IPS-NIHi7 (cell line): Measurements from ENCODE around the gene PHACTR3.

Source experiments
- DNase-seq: peaks from one replicate; pipeline ENCODE4 v3.0.0; 2012; ENCODE audit warnings: mixed read lengths; ENCODE audit errors: extremely low spot score

PHACTR3 gene

DNA sequence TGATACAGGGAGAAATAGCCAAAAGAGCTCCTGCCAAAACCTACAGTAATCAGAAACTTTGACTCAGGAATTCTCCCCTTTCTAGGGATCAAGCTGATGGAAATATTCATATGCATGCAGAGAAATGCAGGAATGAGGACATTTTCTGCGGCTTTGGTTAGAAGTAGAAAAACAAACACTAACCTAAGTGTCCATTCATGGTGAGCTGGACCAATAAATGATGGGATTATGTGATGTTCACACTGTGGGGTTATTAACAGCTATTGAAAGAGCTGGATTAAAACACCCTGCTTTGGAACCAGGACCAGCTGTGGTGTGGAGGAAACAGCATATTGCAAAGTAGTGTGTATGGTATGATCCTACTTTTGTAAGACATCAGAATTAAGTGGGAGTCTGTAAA lies 186.0 kb downstream of the PHACTR3 start:
- DNase-seq, result no peak

GRCh38 chr20:59792300-59792699 lies 188.0 kb downstream of the PHACTR3 start:
- DNase-seq, result no peak

GRCh38 chr20:59794555-59794954 lies 190.2 kb downstream of the PHACTR3 start:
- DNase-seq, result no peak

- DNase-seq, result no peak
Observed at GRCh38 chr20:59800309-59800708, 196.0 kb downstream of the PHACTR3 start.

GRCh38 chr20:59802018-59802417 lies 197.7 kb downstream of the PHACTR3 start:
- no peak for DNase-seq

GRCh38 chr20:59802471-59803221 lies 198.3 kb downstream of the PHACTR3 start:
- no peak for DNase-seq

DNA sequence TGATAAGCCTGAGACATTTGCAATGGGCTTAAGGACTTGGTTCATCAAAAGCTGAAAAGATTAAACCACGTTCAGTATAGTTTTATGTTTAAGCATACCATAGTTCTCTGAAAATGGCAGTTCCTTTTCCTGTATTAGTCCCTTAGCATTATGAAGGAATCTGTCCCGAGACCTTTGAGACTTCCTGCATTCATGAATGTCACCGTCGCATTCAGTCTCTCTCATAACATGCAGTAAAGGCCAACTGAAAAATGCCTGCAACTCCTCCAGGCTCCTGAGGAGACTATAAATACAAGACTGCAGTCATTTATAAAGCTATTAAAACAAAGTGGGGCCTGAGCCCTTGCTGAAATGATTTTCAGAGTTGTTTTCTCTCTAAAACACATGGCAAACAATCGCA lies 200.0 kb downstream of the PHACTR3 start:
- DNase-seq, result no peak

- DNase-seq, result no peak
Observed at GRCh38 chr20:59804871-59805665, 200.7 kb downstream of the PHACTR3 start.

GRCh38 chr20:59805786-59806577 lies 201.6 kb downstream of the PHACTR3 start:
- no peak for DNase-seq

- DNase-seq, result no peak
Observed at GRCh38 chr20:59806578-59806975, 202.2 kb downstream of the PHACTR3 start.

DNA sequence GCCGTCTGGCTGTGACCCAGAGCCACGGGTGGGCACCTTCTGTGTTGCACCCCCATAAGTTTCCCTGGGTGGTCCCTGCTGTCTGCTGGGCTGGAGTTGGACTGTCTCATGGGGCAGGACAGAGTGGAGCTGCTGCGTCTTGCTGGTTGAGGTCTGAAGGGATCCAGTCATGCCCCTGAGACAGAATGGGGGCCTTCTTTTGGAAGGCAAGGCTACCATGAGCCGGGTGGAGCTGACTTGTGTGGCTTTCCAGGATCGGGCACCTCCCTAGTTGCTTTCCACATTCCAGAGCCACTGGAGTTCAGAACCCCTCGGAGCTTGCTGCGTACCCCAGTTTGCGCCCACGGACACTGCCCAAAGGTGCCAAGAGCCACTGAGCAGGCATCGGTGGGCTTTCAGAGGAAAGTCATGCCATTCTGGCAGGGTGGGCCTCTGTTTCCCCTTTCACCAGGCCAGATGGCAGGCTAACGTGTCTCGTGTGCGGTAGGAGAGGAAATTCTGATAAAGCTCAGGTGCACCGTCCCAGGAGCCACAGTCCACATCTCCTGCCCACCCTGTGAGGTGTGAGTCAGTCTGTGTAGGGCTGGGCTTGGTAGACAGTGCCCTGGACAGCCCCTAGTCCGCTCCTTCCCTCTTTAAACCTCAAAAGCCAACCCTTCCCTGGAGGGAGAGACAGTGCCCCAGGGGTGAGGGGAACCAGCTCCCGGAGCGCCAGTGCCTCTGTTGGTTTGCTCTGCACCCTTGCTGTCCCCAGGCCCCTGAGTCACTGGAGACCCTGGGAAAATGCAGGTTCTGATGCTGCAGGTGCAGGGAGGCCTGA lies 203.8 kb downstream of the PHACTR3 start:
- DNase-seq, result no peak

- no peak for DNase-seq
Observed at GRCh38 chr20:59808729-59809381, 204.5 kb downstream of the PHACTR3 start.

GRCh38 chr20:59809630-59810448 lies 205.5 kb downstream of the PHACTR3 start:
- DNase-seq, result no peak

DNA sequence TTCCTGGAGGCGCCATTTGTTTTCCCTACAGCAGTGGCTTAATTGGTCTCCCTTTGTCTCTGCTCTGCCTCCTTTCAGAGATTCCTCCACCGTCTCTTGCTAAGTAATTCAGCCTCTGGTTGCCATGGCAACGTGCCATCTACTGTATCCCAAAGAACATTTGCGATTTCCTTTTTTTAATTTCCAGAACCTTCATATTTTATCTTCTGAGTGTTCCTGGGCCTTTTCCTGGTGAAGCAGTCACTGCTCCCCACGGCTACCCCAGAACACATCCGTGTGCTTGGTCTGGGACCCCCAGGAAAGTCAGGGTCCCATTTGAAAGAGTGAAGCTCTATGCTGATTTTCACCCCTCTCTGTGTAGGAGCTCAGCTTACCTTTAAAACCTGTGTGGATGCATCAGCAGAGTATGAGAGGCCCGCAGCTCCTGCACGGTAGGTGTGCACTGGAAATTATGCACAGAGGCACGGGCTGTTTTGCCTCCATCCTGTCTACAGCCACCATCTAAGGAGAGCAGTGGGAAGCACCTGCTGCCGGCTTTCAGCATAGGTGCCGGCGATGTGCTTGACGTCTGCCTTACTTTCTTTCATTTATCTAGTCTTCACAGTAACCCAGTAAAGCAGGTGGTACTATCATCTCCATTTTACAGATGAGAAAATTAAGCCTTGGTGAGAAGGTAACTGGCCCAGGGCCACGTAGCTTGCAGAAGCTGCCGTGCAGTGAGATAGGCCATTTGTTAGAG lies 206.3 kb downstream of the PHACTR3 start:
- no peak for DNase-seq

DNA sequence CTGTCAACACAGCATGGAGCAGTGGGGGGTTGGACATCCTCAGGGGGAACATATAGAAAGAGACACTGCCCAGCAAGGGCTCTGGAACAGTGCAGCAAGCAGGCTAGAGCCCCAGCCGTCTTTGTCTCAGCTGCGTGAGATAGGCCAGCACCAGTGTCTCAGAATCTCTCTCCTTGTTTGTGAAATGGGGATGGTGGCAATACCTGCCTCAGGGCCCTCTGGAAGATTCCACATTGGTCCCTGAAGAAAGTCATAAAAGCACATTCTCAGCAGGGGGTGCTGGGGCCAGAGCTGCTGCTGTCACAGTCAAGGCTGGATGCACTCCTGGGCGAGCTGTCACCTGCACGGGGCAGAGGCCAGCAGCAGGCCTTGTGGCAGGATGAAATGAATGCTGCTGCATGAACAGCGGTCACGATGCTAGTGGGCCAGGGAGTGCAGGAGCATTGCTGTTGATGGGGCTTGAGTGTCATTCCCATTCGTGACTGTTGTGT lies 207.4 kb downstream of the PHACTR3 start:
- DNase-seq, result no peak

DNA sequence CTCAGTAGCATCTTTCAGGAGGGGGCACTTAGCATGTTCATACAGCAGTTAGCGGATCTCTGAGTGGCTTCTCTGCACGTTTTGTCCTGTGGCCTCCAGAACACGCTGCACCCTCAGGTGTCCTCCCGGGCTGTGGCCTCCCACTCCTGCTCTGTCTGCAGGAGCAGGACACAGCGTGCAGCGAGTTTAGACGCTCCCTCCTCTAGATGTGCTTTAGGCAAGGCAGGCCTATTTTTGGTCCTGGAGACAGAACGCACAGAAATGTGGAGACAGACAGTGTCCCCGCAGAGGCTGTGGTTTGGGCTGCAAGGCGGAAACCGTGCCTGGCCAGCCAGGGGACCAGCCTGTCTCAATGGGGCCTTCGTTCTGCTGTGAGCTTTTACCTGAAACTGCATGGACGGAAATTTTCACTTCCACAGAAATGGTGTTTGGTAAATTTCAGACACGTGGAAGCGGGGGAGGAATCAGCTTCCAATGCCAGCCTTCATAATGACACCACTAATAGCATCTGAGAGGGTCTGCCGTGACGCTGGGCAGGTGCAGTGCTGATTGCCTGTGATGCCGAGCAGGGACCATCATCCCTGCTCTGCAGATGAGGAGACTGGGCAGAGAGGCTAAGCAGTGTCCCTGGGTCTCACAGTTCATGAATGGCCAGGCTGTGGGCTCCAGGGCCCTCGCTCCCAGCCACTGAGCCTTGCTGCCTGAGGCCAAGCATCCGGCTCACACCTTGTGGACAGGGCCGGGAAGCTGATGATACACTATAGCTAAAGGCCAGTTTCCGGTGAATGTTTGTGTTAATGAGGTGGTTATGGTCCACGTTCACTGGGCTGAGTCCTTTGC lies 208.2 kb downstream of the PHACTR3 start:
- DNase-seq, result peak; percentile 6

- peak; percentile 4 for DNase-seq
Observed at GRCh38 chr20:59813126-59813947, 209.0 kb downstream of the PHACTR3 start.
